HG03439 (cell line): ENCODE data around the gene GTF3C1.
"Not testable (repeated sequence)": the region's sequence is repeated elsewhere in the genome, so short reads cannot be mapped to it uniquely, and the experiment has no call there.

Source experiments
- ATAC-seq: cut with Tn5 transposase; IDR thresholded peaks from one replicate; pipeline ENCODE4 v1.9.1; 2021; ENCODE audit warnings: mild to moderate bottlenecking, moderate library complexity; ENCODE audit not compliant: unreplicated experiment

GTF3C1 gene

GRCh38 chr16:27549746-27550581, at the start of gene GTF3C1, which contains the start of gene KATNIP:
TSS of gene GTF3C1 (minus strand) at chr16:27549913. CDS start at chr16:27549890, 23 bp downstream.
TSS of gene KATNIP (plus strand) at chr16:27550144. CDS start at chr16:27550171, 27 bp downstream.
- ATAC-seq: peak; percentile 96

- no peak for ATAC-seq
Observed at GRCh38 chr16:27598931-27599565, 49.3 kb upstream of the GTF3C1 start.

- ATAC-seq: no peak
Observed at GRCh38 chr16:27598220-27598619, 48.5 kb upstream of the GTF3C1 start.

- no peak for ATAC-seq
Observed at GRCh38 chr16:27597361-27597760, 47.6 kb upstream of the GTF3C1 start.

GRCh38 chr16:27596411-27596810, 46.7 kb upstream of the GTF3C1 start:
- no peak for ATAC-seq

GRCh38 chr16:27595993-27596392, 46.3 kb upstream of the GTF3C1 start:
- no peak for ATAC-seq

- no peak for ATAC-seq
Observed at GRCh38 chr16:27595475-27595874, 45.8 kb upstream of the GTF3C1 start.

- ATAC-seq: no peak
Observed at GRCh38 chr16:27591837-27592236, 42.1 kb upstream of the GTF3C1 start.

GRCh38 chr16:27588057-27588456, 38.3 kb upstream of the GTF3C1 start:
- no peak for ATAC-seq

GRCh38 chr16:27586711-27587110, 37.0 kb upstream of the GTF3C1 start:
- ATAC-seq: no peak

GRCh38 chr16:27585200-27585599, 35.5 kb upstream of the GTF3C1 start:
- ATAC-seq: no peak

- ATAC-seq: no peak
Observed at GRCh38 chr16:27583634-27584033, 33.9 kb upstream of the GTF3C1 start.

- no peak for ATAC-seq
Observed at GRCh38 chr16:27582883-27583282, 33.2 kb upstream of the GTF3C1 start.

GRCh38 chr16:27579087-27579980, 29.6 kb upstream of the GTF3C1 start:
- ATAC-seq: no peak

- ATAC-seq: no peak
Observed at GRCh38 chr16:27576729-27577128, 27.0 kb upstream of the GTF3C1 start.

- no peak for ATAC-seq
Observed at GRCh38 chr16:27572711-27573110, 23.0 kb upstream of the GTF3C1 start.

GRCh38 chr16:27571433-27572326, 22.0 kb upstream of the GTF3C1 start:
- no peak for ATAC-seq

- not testable (repeated sequence) for ATAC-seq
Observed at GRCh38 chr16:27570986-27571385, 21.3 kb upstream of the GTF3C1 start.

- ATAC-seq: no peak
Observed at GRCh38 chr16:27568077-27568476, 18.4 kb upstream of the GTF3C1 start.

- no peak for ATAC-seq
Observed at GRCh38 chr16:27566417-27566816, 16.7 kb upstream of the GTF3C1 start.
